GM23248 (cell line): ENCODE data around the gene ARHGAP23.

Experiments used
- EZH2 ChIP-seq: fragments of 200-600 bp; sonication (generic); IDR thresholded peaks from 2 replicates; pipeline ENCODE4 v1.6.1; 2018; ENCODE audit warnings: antibody characterized with exemption, mild to moderate bottlenecking; ENCODE audit not compliant: insufficient read depth, poor library complexity, severe bottlenecking
- EZH2phosphoT487 ChIP-seq: fragments of 200-600 bp; sonication (generic); IDR thresholded peaks from 2 replicates; pipeline ENCODE4 v1.6.1; 2018; ENCODE audit warnings: antibody characterized with exemption, moderate library complexity, mild to moderate bottlenecking, low read depth; ENCODE audit not compliant: insufficient read depth

GRCh38 chr17:38557836-38558727 is 129.8 kb downstream of the ARHGAP23 start:
- TF ChIP-seq EZH2phosphoT487 (no peak), EZH2 (no peak)
